Measurements from ENCODE around the gene TMEM131L.

Gene TMEM131L

DNA sequence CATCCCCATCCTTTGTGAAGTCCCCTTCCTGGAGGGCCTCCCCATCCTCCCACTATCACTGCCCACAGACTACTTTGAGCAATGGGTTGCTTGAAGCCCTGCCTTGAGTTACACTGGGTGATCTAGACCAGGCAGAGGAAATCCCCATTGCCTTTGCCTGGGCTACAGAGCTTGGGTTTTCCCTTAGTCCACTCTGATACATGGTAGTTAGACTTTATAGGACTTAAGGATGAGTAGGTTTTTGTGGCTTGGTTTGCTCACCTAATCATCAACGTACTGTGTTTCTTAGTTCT is 56.6 kb downstream of the TMEM131L start:
- no peak for DNase-seq

DNA sequence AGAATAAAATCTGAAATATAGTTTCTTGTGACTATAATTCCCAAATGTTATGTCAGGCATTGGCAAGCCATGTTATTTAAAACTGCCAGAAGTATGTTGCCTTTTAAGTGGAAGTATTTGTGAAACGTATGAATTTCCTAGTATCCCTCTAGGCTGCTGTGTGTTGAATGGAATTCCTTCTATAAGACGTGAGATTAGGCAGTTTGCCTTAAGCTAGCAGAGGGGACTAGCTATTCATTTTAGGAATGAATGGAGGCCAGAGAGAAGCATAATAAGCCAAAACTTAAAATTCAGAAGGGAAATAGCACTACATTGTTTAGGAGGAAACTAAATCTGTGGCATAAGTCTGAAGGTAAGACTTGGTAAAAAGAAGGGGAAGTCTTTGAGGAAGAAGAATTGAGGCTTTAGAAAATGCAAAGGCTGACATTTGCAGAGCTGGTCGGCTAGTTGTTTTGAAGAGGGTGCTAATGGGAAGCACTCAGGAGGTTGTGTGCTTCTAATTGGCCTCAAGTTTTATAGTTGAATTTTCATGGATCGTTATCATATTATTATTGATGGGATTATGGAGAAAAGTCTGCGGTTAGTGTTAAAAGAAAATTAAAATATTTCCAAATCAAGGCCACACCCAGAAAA is 57.1 kb downstream of the TMEM131L start:
- DNase-seq = no peak

DNA sequence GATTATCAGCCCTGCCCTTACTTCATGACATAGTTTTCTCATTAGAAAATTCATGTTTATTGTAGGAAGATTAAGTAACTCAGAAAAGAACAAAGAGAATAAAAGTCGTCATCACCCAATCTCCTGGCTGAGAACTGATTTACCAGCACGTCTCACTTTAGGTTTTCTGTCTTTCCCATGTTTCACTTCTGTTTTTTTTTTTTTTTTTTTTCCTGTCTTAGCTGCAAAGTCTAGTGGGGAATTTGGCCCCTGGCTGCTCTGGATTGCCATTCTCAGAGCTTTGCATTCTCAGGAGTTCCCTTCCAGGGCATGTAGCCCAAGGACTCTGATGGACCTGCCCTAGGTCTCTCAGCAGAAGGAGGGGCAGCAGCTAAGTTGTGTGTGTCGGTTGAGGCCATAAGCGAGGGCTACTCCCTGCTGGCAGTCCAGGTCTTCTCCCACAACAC is 57.8 kb downstream of the TMEM131L start:
- DNase-seq = no peak

GRCh38 chr4:153524682-153525081 is 58.5 kb downstream of the TMEM131L start:
- DNase-seq = no peak

- no peak for DNase-seq
Measured at GRCh38 chr4:153527690-153528089, 61.5 kb downstream of the TMEM131L start.

DNA sequence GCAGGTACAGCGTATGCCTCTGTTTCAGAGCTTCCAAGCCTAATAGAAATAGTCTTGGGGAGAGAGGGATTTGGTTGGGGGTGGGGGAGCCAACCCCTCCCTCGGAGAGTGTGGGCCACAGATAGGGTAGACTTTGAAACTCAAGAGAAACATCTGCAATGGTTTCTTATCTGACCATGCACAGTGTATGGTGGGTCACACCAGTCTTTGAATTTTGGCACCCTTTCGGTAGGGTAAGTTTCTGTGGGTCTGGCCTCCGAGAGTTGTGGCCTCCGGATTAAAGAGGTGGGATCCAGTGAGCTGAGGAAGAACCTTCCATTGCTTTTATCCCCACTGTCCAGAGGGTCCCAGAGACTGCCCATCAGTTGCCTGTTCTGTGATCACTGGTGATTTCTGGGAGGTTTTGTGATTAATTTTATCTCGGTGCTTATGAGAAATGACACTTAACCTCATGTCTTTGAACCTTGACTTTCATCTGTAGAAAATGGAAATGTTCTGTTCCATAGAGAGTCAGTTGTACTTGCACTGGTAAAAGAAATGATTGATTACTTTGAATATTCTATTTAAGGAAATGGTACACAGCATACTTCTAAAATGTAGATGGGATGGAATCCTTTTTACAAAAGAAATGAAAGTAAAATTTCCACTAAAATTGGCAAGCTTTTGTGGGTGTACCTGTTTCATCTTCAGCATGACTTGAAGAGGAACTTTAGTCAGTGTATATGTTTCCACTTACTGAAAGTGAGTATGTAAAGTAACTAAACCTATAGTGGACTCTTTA is 62.7 kb downstream of the TMEM131L start:
- DNase-seq = no peak

- peak; percentile 50 for DNase-seq
Measured at GRCh38 chr4:153529646-153530045, 63.5 kb downstream of the TMEM131L start.

GRCh38 chr4:153530284-153530999 is 64.3 kb downstream of the TMEM131L start:
- DNase-seq = no peak

GRCh38 chr4:153531000-153531358 is 64.8 kb downstream of the TMEM131L start:
- DNase-seq = peak; percentile 62

- DNase-seq = peak; percentile 56
Measured at GRCh38 chr4:153531976-153532626, 65.9 kb downstream of the TMEM131L start.

GRCh38 chr4:153532636-153533035 is 66.5 kb downstream of the TMEM131L start:
- DNase-seq = no peak

DNA sequence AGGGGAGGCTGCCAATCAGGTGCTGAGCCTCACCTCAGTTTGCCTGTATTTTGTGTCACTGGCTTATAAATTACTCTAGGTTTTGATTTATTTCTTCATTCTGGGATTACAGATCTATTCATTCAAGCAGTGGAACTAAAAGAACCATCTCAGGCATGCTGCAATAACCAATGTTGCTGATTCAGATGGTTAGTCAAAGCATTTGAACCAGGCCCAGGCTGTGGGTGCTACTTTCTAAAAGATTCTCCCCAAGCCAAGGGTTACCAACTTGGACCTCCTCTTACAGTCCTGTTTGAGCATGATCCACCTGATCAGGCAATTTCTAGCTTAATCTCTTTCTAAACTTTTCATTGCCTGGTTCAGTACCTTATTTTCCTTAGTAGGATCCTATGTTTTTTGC is 67.2 kb downstream of the TMEM131L start:
- DNase-seq = no peak

DNA sequence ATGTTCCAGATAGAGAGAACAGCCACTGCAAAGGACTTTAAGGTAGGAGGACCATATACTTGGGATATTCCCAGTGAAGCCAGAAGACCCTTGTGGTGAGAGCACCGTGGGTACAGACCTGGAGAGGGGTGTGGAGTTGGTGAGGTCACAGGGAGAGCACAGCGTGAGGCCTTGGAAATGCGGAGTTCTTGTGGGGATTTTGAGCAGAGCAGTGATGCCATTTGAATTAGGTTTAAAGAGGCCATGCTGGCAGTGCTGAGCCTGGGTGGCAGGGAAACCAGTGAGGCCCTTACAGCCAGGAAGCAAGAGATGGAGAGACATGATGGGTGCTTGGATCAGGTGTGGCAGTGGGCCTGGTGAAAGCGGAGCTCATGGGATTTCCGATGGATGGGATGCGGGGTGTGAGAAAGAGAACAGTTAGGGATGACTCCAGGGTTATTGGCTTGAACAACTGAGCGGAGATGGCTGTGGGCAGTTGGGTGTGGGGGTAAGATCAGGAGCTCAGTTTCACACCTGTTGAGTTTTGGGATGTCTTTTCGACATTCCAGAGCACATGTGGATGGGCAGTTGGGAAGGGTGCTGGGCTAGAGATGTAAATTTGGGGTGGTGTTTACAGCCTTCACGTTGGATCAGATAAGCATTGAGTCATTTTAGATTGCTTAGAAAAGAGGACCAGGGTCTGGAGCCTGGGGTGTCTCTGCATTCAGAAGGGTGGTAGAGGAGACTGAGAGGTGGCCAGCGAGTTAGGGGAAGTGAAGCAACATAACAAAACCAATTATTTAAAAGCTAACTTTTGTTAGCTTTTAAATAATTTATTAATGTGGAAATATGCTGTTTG is 68.9 kb downstream of the TMEM131L start:
- DNase-seq = no peak

DNA sequence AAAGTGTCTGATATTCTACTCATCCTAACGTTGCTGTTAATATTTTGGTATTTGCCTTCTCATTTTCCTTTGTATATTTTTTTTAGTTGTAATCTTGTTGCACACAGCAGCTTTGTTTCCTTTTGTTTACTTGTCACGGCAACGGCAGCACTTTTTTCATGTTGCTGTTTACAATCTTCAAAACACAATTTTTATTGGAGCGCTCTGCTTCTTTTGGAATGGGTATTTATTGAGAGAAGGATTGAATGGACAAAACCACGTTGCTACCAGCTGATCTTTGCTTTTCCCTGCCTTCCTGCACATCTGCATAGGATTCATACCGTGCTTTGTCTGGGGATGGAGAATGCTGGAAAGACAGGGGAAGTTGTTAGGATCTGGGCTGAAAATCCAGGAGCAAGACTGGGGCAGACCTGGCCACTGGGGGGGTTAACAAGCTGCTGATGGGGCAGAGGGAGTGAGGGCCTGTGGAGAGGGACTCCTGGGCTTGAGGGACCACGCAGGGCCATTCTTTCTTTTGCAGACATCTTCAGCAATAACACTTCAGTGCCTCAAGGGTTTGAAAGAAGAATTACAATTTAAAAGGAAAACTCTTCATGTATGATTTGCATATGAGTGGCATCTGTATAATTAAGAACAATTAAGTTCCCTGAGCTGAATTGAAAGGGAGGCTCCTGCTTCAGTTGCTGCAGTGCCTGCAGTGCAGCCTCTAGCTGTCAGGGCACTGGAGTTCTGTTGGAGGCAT is 69.8 kb downstream of the TMEM131L start:
- no peak for DNase-seq

DNA sequence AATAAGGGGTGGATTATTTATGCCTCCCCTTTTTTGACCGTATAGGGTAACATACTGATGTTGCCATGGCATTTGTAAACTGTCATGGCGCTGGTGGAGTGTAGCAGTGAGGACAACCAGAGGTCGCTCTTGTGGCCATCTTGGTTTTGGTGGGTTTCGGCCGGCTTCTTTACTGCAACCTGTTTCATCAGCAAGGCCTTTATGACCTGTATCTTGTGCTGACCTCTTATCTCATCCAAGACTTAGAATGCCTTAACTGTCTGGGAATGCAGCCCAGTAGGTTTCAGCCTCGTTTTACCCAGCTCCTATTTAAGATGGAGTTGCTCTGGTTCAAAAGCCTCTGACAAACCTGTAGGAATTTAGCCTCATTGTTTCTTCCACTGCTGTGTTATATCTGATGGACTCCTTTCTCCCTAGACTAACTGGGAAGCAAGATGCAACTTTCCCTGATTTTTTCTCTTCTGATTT is 71.4 kb downstream of the TMEM131L start:
- no peak for DNase-seq

- DNase-seq = peak; percentile 18
Measured at GRCh38 chr4:153538487-153539357, 72.6 kb downstream of the TMEM131L start.

DNA sequence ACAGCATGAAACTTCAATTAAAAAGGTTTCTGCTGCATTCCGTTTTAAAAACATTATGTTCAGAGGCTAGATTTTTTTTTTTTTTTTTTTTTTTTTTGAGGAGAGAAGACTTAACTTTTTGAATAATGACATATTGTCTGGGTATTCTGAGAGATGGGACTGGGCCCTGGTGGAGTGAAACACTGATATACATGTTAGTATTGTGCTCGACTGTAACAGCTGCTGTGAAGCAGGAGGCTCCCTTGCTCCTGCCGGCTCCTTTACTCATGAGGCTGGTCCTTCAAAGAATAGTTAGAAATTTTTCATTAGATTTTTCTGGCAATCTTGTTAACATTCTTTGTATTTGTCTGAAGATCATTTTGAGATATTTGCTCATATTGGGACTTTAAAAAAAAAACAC is 73.3 kb downstream of the TMEM131L start:
- no peak for DNase-seq

DNA sequence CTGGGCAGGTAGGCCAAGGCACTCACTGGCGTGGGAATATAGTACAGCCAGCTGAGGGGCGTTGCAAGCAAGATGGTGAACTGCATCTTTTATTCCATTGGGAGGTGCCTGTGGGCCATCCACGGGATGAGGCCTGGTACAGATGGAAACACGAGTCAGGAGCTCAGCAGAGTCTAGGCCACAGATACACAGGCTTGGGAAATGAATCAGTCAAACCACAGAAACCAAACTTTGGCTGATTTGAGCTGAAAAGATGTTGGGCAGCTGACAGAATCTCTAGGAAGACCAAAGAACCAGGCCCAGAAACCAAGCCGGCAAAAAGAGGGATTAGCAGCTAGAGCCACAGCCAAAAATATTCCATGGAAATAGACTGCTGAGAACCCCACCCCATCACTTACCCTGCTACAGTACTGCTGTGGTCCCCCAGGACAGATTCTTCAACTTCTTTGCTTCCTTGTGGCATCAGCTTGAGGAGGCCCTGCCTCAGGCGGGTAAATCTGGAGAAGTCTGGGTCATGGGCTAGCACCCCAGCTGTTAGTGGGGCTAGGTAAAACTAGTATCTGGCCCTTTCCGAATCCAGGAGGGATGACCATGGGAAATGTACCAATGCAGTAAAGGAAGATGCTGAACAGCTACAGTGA is 75.4 kb downstream of the TMEM131L start:
- no peak for DNase-seq

- DNase-seq = no peak
Measured at GRCh38 chr4:153542131-153542530, 76.0 kb downstream of the TMEM131L start.

DNA sequence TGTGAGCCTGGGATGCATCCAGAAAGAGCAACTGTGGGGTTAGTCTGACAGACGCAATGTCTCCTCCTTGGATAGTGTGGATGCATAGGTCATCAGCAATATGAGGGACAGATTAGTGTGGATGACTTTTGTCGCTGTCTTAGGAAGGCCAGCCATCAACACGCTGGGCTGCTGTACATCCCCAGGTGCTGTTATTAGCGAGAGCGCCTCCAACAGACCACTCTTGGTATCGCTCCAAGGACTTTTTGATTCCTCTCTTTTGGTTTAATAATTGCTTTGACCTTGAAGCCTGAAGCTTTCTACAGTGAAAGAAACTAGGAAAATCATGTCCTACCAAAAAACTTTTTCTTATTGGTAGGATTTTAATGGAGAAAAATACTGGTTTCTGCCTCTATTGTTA is 76.7 kb downstream of the TMEM131L start:
- no peak for DNase-seq
